ENCODE data around the gene SATB2. TPM values are rescaled to one million over a fixed set of nuclear protein-coding genes. Genes with fewer than 3 reads are reported as not detected.

SATB2 gene
- total and polyA plus RNA-seq, 12 donors, result 3.4 to 18.3 (median 10.1) TPM

DNA sequence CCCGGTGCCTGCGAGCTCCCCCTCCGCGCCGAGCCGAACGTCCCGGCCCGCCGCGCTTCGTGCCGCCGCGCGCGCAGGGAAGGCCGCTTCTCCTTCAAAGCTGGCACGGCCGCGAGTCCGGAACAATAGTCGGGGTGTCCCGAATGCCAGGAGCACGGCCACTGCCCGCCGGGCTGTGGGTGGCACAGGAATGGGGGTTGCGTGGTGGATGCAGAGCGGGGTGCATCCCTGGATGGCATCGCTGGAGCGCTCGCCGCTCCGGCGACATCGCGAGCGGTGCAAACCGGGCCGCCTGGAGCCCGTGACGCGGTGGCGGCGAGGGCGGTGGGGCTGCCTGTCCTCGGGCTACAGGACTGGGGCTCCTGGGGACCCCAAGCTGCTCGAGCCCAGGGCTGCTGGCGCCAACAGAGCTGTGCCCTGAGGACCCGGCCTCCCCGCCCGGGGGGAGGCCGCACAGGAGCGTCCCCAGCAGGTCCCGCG is 1.1 kb upstream of the SATB2 start:
- intact Hi-C loops (cut with DNase I), result no loop called here
- DNase-seq, result peak in 2 of 7 donors; percentile 47 to 49
- Histone ChIP-seq H3K4me3 (peak overlapping the region; percentile 65 to 79 (median 78)), H3K9me3 (replicated peaks in 1 of 3) (no peaks in the 10 kb centered on the region), H3K4me1 (replicated peaks in 1 of 2) (peaks cover 23 to 45% of the 10 kb centered on the region in 2 donors), H3K36me3 (replicated peaks in 1 of 2) (no peaks in the 10 kb centered on the region), H3K27me3 (peaks cover 42% of the 10 kb centered on the region), H3K27ac (peak overlapping the region; percentile 54 to 92 (median 86))
- 0% methylated on average over 1 to 56 of the region's 56 CpGs; no CpG with 5 or more reads in 1 of the 4 donors for WGBS, 4 donors
- no peak for TF ChIP-seq POLR2A (IDR thresholded peaks at IDR 0.05)
- TF ChIP-seq, protein P1, sequence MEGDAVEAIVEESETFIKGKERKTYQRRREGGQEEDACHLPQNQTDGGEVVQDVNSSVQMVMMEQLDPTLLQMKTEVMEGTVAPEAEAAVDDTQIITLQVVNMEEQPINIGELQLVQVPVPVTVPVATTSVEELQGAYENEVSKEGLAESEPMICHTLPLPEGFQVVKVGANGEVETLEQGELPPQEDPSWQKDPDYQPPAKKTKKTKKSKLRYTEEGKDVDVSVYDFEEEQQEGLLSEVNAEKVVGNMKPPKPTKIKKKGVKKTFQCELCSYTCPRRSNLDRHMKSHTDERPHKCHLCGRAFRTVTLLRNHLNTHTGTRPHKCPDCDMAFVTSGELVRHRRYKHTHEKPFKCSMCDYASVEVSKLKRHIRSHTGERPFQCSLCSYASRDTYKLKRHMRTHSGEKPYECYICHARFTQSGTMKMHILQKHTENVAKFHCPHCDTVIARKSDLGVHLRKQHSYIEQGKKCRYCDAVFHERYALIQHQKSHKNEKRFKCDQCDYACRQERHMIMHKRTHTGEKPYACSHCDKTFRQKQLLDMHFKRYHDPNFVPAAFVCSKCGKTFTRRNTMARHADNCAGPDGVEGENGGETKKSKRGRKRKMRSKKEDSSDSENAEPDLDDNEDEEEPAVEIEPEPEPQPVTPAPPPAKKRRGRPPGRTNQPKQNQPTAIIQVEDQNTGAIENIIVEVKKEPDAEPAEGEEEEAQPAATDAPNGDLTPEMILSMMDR (IDR thresholded peaks at IDR 0.05), result no peak

DNA sequence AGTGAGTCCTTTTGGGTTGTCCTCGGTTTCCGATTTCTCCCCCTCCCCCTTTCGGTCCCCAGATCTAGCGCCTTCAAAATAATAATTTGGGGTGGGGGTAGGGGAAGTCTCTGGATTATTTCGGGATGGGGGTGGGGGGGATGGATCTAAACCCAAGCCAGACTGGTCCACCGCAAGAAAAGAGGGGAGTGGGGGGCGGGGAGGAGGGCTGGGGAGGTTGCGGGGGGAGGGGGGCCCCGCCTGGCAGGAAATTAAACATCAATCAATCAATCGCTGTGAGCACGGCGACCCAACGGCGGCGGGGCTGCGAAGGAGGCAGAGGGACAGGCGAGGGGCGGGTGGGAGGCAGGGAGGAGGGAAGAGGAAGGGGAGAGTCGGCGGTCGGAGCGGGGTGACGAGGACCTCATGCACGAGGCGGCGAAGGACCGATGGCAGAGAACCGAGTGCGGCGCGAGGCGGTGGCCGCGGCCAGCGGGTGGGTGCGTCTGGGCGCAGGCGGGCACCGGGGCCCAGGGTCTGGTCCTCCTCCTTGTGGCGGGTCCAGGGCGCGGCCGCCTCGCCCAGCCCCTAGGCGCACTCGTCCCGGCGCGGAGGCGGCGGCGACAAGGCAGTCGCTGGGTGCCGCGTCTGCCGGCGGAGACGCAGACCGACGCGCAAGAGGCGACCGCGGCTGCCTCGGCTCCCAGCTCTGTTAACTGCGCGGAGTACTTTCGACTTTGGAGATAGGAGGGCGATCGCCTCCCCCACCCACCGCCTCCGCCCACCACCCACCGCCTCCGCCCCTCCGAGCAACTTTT is 468 bp upstream of the SATB2 start:
- 0 to 1% (median 1%) methylated on average over 25 to 75 of the region's 75 CpGs for WGBS, 4 donors
- Histone ChIP-seq H3K36me3 (replicated peaks in 1 of 2) (no peaks in the 10 kb centered on the region), H3K9me3 (replicated peaks in 1 of 3) (no peaks in the 10 kb centered on the region), H3K4me3 (peak overlapping the region; percentile 65 to 79 (median 78)), H3K27ac (peak overlapping the region; percentile 54 to 92 (median 86)), H3K27me3 (peaks cover 37% of the 10 kb centered on the region), H3K4me1 (replicated peaks in 1 of 2) (peaks cover 23 to 38% of the 10 kb centered on the region in 2 donors)
- DNase-seq, result peak in 5 of 7 donors; percentile 40 to 51 (median 42)
- TF ChIP-seq, protein P1 (IDR thresholded peaks at IDR 0.05), result no peak
- peak in 1 of 2 donors; percentile 42 for TF ChIP-seq POLR2A (IDR thresholded peaks at IDR 0.05)
- intact Hi-C loops (cut with DNase I), result no loop called here

DNA sequence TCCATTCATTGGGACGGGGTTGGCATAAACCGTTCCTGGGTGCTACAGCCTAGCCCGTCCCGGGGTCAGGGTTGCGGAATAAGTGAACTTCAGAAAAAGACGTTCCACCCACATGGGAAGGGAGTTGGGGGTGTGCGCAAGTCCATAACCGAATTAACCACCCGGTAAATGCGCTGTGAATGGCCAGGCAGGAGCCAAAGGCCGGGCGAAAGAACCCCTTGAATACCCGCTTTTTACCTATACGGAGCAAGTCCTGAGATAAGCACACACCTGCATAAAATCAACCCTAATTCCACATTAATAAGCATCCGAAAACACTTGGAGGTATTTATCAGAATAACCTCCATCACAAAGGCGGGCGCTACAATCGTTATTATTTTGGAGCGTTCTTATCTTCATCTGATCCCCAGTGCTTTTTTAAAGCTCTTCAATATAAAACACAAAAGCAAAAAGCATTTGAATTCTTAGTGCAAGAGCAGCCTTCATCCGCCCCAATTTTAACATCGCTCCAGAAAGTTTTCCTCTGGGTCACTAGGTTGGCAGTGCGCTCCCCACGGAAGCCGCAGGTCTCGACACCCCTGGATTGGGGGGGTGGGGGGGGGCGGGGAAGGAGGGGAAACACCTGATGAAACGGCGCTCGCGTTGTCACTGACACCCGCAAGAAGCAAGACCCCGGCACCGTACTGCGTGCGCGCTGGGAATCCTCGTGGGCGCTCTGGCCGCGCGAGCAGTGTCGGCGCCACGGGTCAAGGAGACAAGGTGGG is 1.2 kb downstream of the SATB2 start:
- WGBS, 4 donors, result 9 to 24% (median 10%) methylated on average over 23 to 44 of the region's 44 CpGs
- peaks cover 20% of the 10 kb centered on the region for H3K27me3 ChIP-seq
- H3K4me3 ChIP-seq, result peak overlapping the region in 2 of 4 donors; percentile 78 to 79
- H3K4me1 ChIP-seq (replicated peaks in 1 of 2), result peaks cover 17 to 31% of the 10 kb centered on the region in 2 donors
- no peak for TF ChIP-seq POLR2A (IDR thresholded peaks at IDR 0.05)
- TF ChIP-seq, protein P1 (IDR thresholded peaks at IDR 0.05), result no peak
- no peak for DNase-seq
- no peaks in the 10 kb centered on the region for H3K9me3 ChIP-seq (replicated peaks in 1 of 3)
- intact Hi-C loops (cut with DNase I), result no loop called here
- H3K27ac ChIP-seq, result no peak overlapping the region
- no peaks in the 10 kb centered on the region for H3K36me3 ChIP-seq (replicated peaks in 1 of 2)
